ENCODE data around the gene OR5D13.

- no peak for TF ChIP-seq EZH2phosphoT487 (IDR thresholded peaks at IDR 0.05; ENCODE audit: insufficient read depth, low read depth)
- TF ChIP-seq EZH2 (IDR thresholded peaks at IDR 0.05; ENCODE audit: insufficient read depth, poor library complexity, severe bottlenecking): no peak
These were observed 18.4 kb downstream of the OR5D13 start for GRCh38 chr11:55791606-55792005.
